Measurements from ENCODE around the gene CLDN19.

The CLDN19 gene

GRCh38 chr1:42735477-42736105, 4.4 kb downstream of the CLDN19 start:
- TF ChIP-seq CTCF (IDR thresholded peaks at IDR 0.05) = no peak

DNA sequence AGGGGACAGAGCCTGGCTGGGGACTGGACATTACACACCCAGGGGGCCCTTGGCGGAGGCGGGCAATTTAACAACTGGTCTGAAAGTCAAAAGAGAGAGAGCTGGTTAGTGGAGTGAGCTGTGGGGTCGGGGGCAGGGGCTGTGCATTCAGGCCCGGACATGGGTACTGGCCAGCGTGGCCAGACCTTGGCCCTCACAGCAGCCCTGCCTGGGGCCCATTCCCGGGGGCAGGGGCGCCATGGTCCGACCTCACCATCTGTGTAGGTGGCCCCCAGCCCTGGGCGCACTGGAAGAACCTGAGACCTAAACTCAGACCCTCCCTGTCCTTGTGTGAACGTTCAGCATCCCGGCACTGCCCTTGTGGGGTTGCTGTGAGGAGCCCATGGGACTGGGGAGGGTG, 5.0 kb downstream of the CLDN19 start:
- TF ChIP-seq CTCF (IDR thresholded peaks at IDR 0.05) = no peak

DNA sequence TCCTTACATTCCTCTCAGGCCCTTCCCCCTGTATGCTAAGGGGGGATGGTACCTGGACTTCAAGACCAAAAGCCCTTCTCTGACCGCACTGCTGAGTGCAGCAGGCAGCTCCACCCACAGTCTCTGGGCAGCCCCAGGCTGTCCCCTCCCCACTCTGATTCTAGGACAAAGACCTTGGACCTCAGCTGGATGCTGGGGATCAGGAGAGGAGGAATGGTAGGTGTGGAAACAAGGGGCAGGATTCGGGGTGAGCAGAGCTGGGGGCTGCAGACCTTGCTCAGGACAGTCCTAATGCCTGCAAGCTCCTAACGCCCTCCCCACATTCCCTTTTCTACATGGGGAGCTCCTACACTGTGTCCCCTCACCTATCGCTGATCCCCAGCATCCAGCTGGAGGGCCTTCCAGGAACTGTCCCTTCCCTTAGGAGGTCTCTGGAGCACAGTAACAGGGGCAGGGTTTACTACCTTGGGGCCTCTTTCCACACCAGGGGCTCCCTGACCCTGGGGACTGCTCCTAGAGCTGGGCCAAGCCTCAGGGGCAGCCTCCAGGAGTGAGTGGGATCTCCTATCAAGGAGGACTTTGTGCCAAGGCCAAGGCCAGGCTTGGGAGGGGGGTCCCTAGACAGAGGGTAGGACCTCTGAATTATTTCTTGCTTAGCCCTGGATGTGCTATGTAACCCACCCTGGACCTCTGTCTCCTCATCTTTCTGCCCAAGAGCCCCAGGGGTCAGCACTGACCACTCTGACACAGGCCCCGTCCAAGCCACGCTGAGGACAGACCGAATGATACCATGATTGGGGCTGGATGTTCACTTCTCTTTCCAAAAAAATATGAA, 5.6 kb downstream of the CLDN19 start:
- no peak for TF ChIP-seq CTCF (IDR thresholded peaks at IDR 0.05)

GRCh38 chr1:42733415-42734200, 6.4 kb downstream of the CLDN19 start:
- TF ChIP-seq CTCF (IDR thresholded peaks at IDR 0.05) = no peak

DNA sequence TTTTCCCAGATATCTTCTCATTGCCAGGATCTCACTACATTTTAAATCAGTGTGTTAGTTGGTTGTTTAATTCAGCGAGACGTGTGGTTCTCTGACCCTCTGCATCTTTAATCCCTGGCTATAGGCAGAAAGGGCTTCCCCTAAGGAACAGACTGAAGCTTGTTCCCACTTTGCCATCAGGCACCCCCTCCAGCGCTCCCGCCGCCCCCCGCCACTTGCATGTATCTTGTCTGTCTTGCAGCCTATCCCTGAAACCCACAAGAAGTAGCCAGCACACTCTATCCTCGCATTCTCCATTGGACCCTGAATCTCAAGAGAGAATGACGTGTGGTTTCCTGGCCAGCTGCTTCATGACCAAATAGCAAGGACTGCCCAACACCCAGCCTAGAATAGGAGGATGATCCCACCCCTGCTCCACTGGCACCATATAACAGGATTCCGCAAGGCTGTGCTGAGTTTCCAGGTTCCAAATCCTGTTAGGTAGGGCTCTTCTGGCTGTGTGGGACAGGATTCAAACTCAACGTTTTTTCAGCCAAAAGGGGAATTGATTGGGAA, 7.8 kb downstream of the CLDN19 start:
- no peak for TF ChIP-seq CTCF (IDR thresholded peaks at IDR 0.05)

DNA sequence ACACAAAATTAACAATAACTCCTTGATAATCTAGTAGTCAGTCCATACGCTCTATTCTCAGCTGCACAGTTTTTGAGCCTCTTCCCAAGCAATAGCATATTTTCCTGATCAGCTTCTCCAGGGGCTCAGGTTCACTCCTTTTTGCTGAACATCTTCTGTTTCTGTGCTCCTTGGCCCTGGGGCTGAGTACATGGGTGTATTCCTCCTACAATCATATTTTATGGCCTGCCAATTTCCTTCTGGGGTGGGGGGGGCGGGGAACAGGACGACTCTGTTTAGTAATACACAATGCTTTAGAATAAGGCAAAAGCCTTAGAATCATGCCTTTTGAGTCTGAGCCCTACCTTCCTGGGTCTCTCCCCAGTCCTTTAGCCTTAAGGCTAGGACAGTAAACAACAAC, 8.5 kb downstream of the CLDN19 start:
- TF ChIP-seq CTCF (IDR thresholded peaks at IDR 0.05) = no peak

GRCh38 chr1:42730988-42731387, 9.0 kb downstream of the CLDN19 start:
- peak; percentile 64 for TF ChIP-seq CTCF (IDR thresholded peaks at IDR 0.05)

Data from LNCAP (cell line).